SH-SY5Y (cell line): ENCODE measurements around the gene SMAGP.

Source experiments
- GATA2 ChIP-seq: IDR thresholded peaks from 2 replicates; pipeline ENCODE4 v1.6.1; 2011; ENCODE audit warnings: mild to moderate bottlenecking, low read depth, low read length
- GATA3 ChIP-seq: IDR thresholded peaks from 2 replicates; pipeline ENCODE4 v1.6.1; 2011; ENCODE audit warnings: low read depth, mild to moderate bottlenecking, low read length, moderate library complexity

GRCh38 chr12:51216642-51217041 lies 53.6 kb downstream of the SMAGP start:
- TF ChIP-seq GATA2 (no peak), GATA3 (no peak)
